Panc1 (cell line): ENCODE results near the gene KIF25. TPM values are rescaled to one million over a fixed set of nuclear protein-coding genes. Genes with fewer than 3 reads are reported as not detected.

ENCODE experiments used
- ATAC-seq: fragments of 200-7000 bp; cut with Tn5 transposase; 2 replicates; pipeline ENCODE4 v1.9.1; 2020; ENCODE audit warnings: mild to moderate bottlenecking, moderate library complexity
- BruUV-seq: library from RNA; stranded (reverse); fragments of 400-500 nt; replicated peaks from 2 replicates; lab custom pipeline; 2021; lab: Mats Ljungman, UMichigan
- CTCF ChIA-PET: fragments of 300-600 bp; sonication (Branson Sonifier 250); formaldehyde crosslinking; loops from one replicate; lab custom pipeline; 2022; ENCODE audit warnings: antibody characterized with exemption; lab: Charles Lee
- POLR2A ChIA-PET: fragments of 300-600 bp; sonication (Branson Sonifier 250); formaldehyde crosslinking; loops from one replicate; lab custom pipeline; 2022; ENCODE audit warnings: antibody characterized with exemption; lab: Charles Lee
- DNase-seq: peaks from one replicate; pipeline ENCODE4 v3.0.0-alpha.2; 2010; ENCODE audit warnings: low read depth, low spot score
- H3K27ac ChIP-seq: 2 replicates; pipeline ENCODE4 v1.5.1; 2011; ENCODE audit warnings: mild to moderate bottlenecking, low read length, inconsistent platforms
- H3K27me3 ChIP-seq: fragments of 200-500 bp; sonication (Bioruptor generic); 2 replicates; pipeline ENCODE4 v1.6.0; 2014; ENCODE audit warnings: low read length, inconsistent platforms; ENCODE audit not compliant: control insufficient read depth, insufficient read depth
- H3K36me3 ChIP-seq: fragments of 200-500 bp; sonication (Bioruptor generic); 2 replicates; pipeline ENCODE4 v1.5.1; 2014; ENCODE audit warnings: inconsistent platforms, mild to moderate bottlenecking, low read length, moderate library complexity; ENCODE audit not compliant: control insufficient read depth, insufficient read depth
- H3K4me1 ChIP-seq: 2 replicates; pipeline ENCODE4 v1.5.1; 2011; ENCODE audit warnings: inconsistent platforms, mild to moderate bottlenecking, low read length, moderate library complexity; ENCODE audit not compliant: control insufficient read depth, insufficient read depth
- H3K4me3 ChIP-seq, 2 experiments: 2 replicates each; pipeline ENCODE4 v1.5.1; 2011 to 2012; ENCODE audit warnings: low read depth in 2 of 2, low read length in 2 of 2, mild to moderate bottlenecking in 2 of 2, inconsistent platforms in 1 of 2, moderate library complexity in 1 of 2
- H3K9me3 ChIP-seq: fragments of 200-500 bp; sonication (Bioruptor generic); 2 replicates; pipeline ENCODE4 v1.5.1; 2014; ENCODE audit warnings: low read depth, mild to moderate bottlenecking, inconsistent platforms, low read length, moderate library complexity; ENCODE audit not compliant: control insufficient read depth, insufficient read depth
- CTCF ChIP-seq: fragments of 450-650 bp; IDR thresholded peaks from 2 replicates; pipeline ENCODE4 v1.5.1; 2017; ENCODE audit warnings: mild to moderate bottlenecking
- POLR2AphosphoS5 ChIP-seq: IDR thresholded peaks from 2 replicates; pipeline ENCODE4 v1.6.1; 2012; ENCODE audit warnings: mild to moderate bottlenecking, low read depth, low read length, moderate library complexity
- REST ChIP-seq, 2 experiments: IDR thresholded peaks; 2 replicates each; pipeline ENCODE4 v1.6.1; 2011 to 2012; ENCODE audit warnings: low read depth in 2 of 2, control low read depth in 1 of 2, low read length in 1 of 2, mild to moderate bottlenecking in 1 of 2, moderate library complexity in 1 of 2; ENCODE audit not compliant: insufficient read depth in 1 of 2
- SIN3A ChIP-seq: IDR thresholded peaks from 2 replicates; pipeline ENCODE4 v1.6.1; 2012; ENCODE audit warnings: low read depth, mild to moderate bottlenecking, low read length, moderate library complexity, borderline replicate concordance; ENCODE audit not compliant: insufficient read depth
- TCF7L2 ChIP-seq: IDR thresholded peaks from 2 replicates; pipeline ENCODE4 v1.6.1; 2011; ENCODE audit warnings: mild to moderate bottlenecking, low read depth, low read length, inconsistent platforms
- in situ Hi-C: cut with HindIII; loops from 2 replicates; pipeline ENCODE4 v1.10.0; 2016; ENCODE audit warnings: low sequenced_read_pairs, low pct_unique_long_range_greater_than_20kb
- intact Hi-C: fragments of 100-400 bp; cut with micrococcal nuclease; formaldehyde crosslinking; loops from one replicate; pipeline ENCODE4 v1.10.0; 2022; ENCODE audit not compliant: unreplicated experiment
- total RNA-seq: library from RNA; stranded (reverse); gene quantifications from one replicate; pipeline ENCODE4 v1.2.1, GENCODE V29; 2021; ENCODE audit not compliant: unreplicated experiment

KIF25 gene
- total RNA-seq, 1 experiment from 2014 or later: 0.44 TPM

GRCh38 chr6:168049706-168050224, 52.3 kb downstream of the KIF25 start:
- DNase-seq (no peak), ATAC-seq (no peak)
- no peaks in the 10 kb centered on the region for H3K36me3 ChIP-seq
- intact Hi-C loops (loop anchor here (10.0 kb wide), 1 partner anchor 135 kb away; no protein-coding TSS in a partner anchor), in situ Hi-C loops (no loop called here)
- H3K27ac ChIP-seq: no peak overlapping the region
- no peaks in the 10 kb centered on the region for H3K27me3 ChIP-seq
- ChIA-PET CTCF (no interaction called here), POLR2A (no interaction called here)
- TF ChIP-seq CTCF (no peak), TCF7L2 (no peak)
- BruUV-seq: no TSS peak
- no peaks in the 10 kb centered on the region for H3K4me1 ChIP-seq
- no peaks in the 10 kb centered on the region for H3K9me3 ChIP-seq
- no peak overlapping the region for H3K4me3 ChIP-seq

GRCh38 chr6:168050225-168050880, 52.9 kb downstream of the KIF25 start:
- intact Hi-C loops: loop anchor here (10.0 kb wide), 1 partner anchor 136 kb away; no protein-coding TSS in a partner anchor
- ATAC-seq (peak; percentile 12; the same call in 1 of the 2 replicates), DNase-seq (no peak)
- in situ Hi-C loops: no loop called here
- no peaks in the 10 kb centered on the region for H3K9me3 ChIP-seq
- TF ChIP-seq TCF7L2 (no peak), REST (IDR thresholded peaks at IDR 0.05; ENCODE audit: insufficient read depth in 1 of 2, low read depth in 2 of 2, low read length in 1 of 2) (no peak), SIN3A (no peak), CTCF (no peak), POLR2AphosphoS5 (no peak)
- no peaks in the 10 kb centered on the region for H3K27me3 ChIP-seq
- no peak overlapping the region for H3K27ac ChIP-seq
- ChIA-PET POLR2A (no interaction called here), CTCF (interaction anchor here (0.7 kb wide), 1 partner anchor 56 kb away, joined by 10 read pairs; no protein-coding TSS in a partner anchor)
- no peaks in the 10 kb centered on the region for H3K36me3 ChIP-seq
- no TSS peak for BruUV-seq
- H3K4me3 ChIP-seq: no peak overlapping the region
- no peaks in the 10 kb centered on the region for H3K4me1 ChIP-seq
